Endothelial cell of umbilical vein (primary cell): ENCODE measurements around the gene CHST12. TPM values are rescaled to one million over a fixed set of nuclear protein-coding genes. Genes with fewer than 3 reads are reported as not detected.
A peak's percentile ranks its signal among the peaks of the same experiment; 100 is the strongest.

ENCODE experiments used
- BruUV-seq: library from RNA; stranded (reverse); fragments of 400-500 nt; replicated peaks from 2 replicates; lab custom pipeline; 2021; lab: Mats Ljungman, UMichigan
- CTCF ChIA-PET: fragments of 300-600, 350-600 bp; sonication (Branson Sonifier 250); formaldehyde crosslinking; loops from one replicate; lab custom pipeline; 2021; ENCODE audit warnings: antibody characterized with exemption, inconsistent platforms; lab: Charles Lee
- POLR2A ChIA-PET: fragments of 300-600, 350-600 bp; sonication (Branson Sonifier 250); formaldehyde crosslinking; loops from one replicate; lab custom pipeline; 2021; ENCODE audit warnings: antibody characterized with exemption, inconsistent platforms; lab: Charles Lee
- DNase-seq: peaks from one replicate; pipeline ENCODE4 v3.0.0-alpha.2; 2011; ENCODE audit warnings: low read depth, low spot score
- FAIRE-seq: peaks from 2 replicates; lab custom pipeline; 2011; peaks lifted over from hg19 to GRCh38; lab: Jason Lieb, UNC
- H2AFZ ChIP-seq: 2 replicates; pipeline ENCODE4 v1.6.0; 2012; ENCODE audit warnings: low read depth, low read length, control low read depth, inconsistent platforms
- H3K27ac ChIP-seq: 2 replicates; pipeline ENCODE4 v1.5.1; 2011; ENCODE audit warnings: low read depth, mild to moderate bottlenecking, control low read depth, low read length, moderate library complexity; ENCODE audit not compliant: insufficient read depth
- H3K27me3 ChIP-seq, 2 experiments: 2 replicates each; pipeline versions ENCODE4 v1.6.0 to v1.6.1; 2011; ENCODE audit warnings: low read length in 2 of 2, mixed read lengths in 1 of 2; ENCODE audit not compliant: control insufficient read depth in 2 of 2, insufficient read depth in 2 of 2
- H3K36me3 ChIP-seq, 2 experiments: 2 replicates in 1 of 2; 3 replicates in 1 of 2; pipeline ENCODE4 v1.5.1; 2011; ENCODE audit warnings: low read length in 2 of 2, mild to moderate bottlenecking in 1 of 2, moderate library complexity in 1 of 2; ENCODE audit not compliant: control insufficient read depth in 2 of 2, insufficient read depth in 2 of 2; ENCODE audit errors: extremely low read depth in 1 of 2
- H3K4me1 ChIP-seq: 3 replicates; pipeline ENCODE4 v1.5.1; 2011; ENCODE audit warnings: mild to moderate bottlenecking, low read length; ENCODE audit not compliant: control insufficient read depth, insufficient read depth; ENCODE audit errors: extremely low read depth
- H3K4me2 ChIP-seq: 2 replicates; pipeline ENCODE4 v1.6.1; 2011; ENCODE audit warnings: low read length, control low read depth, mixed read lengths; ENCODE audit not compliant: insufficient read depth
- H3K4me3 ChIP-seq, 3 experiments: fragments of 200-600 bp in 1 of 3; sonication (generic), shearing (Covaris generic) in 1 of 3; replicated peaks in 1 of 3; 2 replicates each; pipeline ENCODE4 v1.5.1; 2011 to 2016; ENCODE audit warnings: control low read depth in 3 of 3, low read length in 3 of 3, mild to moderate bottlenecking in 2 of 3, inconsistent platforms in 1 of 3, low read depth in 1 of 3, moderate library complexity in 1 of 3; ENCODE audit not compliant: insufficient read depth in 1 of 3
- H3K79me2 ChIP-seq: 2 replicates; pipeline ENCODE4 v1.6.0; 2012; ENCODE audit warnings: low read length, inconsistent platforms; ENCODE audit not compliant: control insufficient read depth, insufficient read depth
- H3K9ac ChIP-seq: replicated peaks from 2 replicates; pipeline ENCODE3; 2011; ENCODE audit warnings: low read length, control low read depth; ENCODE audit not compliant: insufficient read depth; ENCODE audit errors: extremely low read depth
- H3K9me1 ChIP-seq: replicated peaks from 3 replicates; pipeline ENCODE4 v1.6.0; 2011; ENCODE audit warnings: mild to moderate bottlenecking, low read length; ENCODE audit not compliant: control insufficient read depth, insufficient read depth; ENCODE audit errors: extremely low read depth
- H3K9me3 ChIP-seq: replicated peaks from 2 replicates; pipeline ENCODE4 v1.5.1; 2012; ENCODE audit warnings: low read length, inconsistent platforms; ENCODE audit not compliant: control insufficient read depth, insufficient read depth
- H4K20me1 ChIP-seq: replicated peaks from 2 replicates; pipeline ENCODE3; 2011; ENCODE audit warnings: mild to moderate bottlenecking, low read length; ENCODE audit not compliant: control insufficient read depth, insufficient read depth; ENCODE audit errors: extremely low read depth
- FOS ChIP-seq: IDR thresholded peaks from 2 replicates; pipeline ENCODE4 v1.6.1; 2011; ENCODE audit warnings: mild to moderate bottlenecking, low read length, moderate library complexity, borderline replicate concordance; ENCODE audit not compliant: insufficient read depth
- MYC ChIP-seq: IDR thresholded peaks from one replicate; pipeline ENCODE4 v1.6.1; 2011; ENCODE audit warnings: mild to moderate bottlenecking, low read depth, low read length
- POLR2A ChIP-seq: IDR thresholded peaks from 2 replicates; pipeline ENCODE4 v1.6.1; 2012; ENCODE audit warnings: low read depth, mild to moderate bottlenecking, control low read depth, low read length
- POLR2AphosphoS5 ChIP-seq: IDR thresholded peaks from 2 replicates; pipeline ENCODE4 v1.6.1; 2012; ENCODE audit warnings: low read depth, mild to moderate bottlenecking, control low read depth, low read length, moderate library complexity; ENCODE audit not compliant: insufficient read depth
- dilution Hi-C: fragments of 300-500 bp; cut with MboI; formaldehyde crosslinking; loops from one replicate; pipeline ENCODE4 v1.15.0; 2019; ENCODE audit warnings: low sequenced_read_pairs; ENCODE audit not compliant: extremely low pct_ligation_motif_present
- intact Hi-C: fragments of 100-400 bp; cut with micrococcal nuclease; formaldehyde crosslinking; loops from one replicate; pipeline ENCODE4 v1.10.0; 2022
- polyA plus RNA-seq, 4 experiments: library from polyadenylated mRNA; depleted of rRNA in 3 of 4; stranded (reverse) in 3 of 4; unstranded in 1 of 4; fragments of >200 nt; gene quantifications; 2 replicates each; pipeline versions ENCODE4 v1.2.1 to v1.2.3, GENCODE V29; 2011 to 2012; ENCODE audit warnings: missing spikeins in 1 of 4
- total RNA-seq: library from RNA; stranded (reverse); gene quantifications from 2 replicates; pipeline ENCODE4 v1.2.3, GENCODE V29; 2021
- TF ChIP-seq, protein P1 (sequence below): IDR thresholded peaks from 2 replicates; pipeline ENCODE4 v1.6.1; 2011; ENCODE audit not compliant: insufficient read depth, insufficient read length

CHST12 gene
- total and polyA plus RNA-seq, 2 donors (not counting 3 experiments of a cell fraction or from before 2014, with no cell fraction given), result 30.2 to 52.6 TPM

GRCh38 chr7:2353936-2354185 is 49.5 kb upstream of the CHST12 start:
- peak; percentile 91 for DNase-seq
- intact Hi-C loops, result loop anchor here (1.0 to 5.0 kb wide), 3 partner anchors 40 to 242 kb away; partner anchors contain the start of genes CHST12 and SNX8
- no peak for FAIRE-seq
- peak overlapping the region; percentile 83 for H3K4me2 ChIP-seq
- dilution Hi-C loops, result no loop called here
- no peaks in the 10 kb centered on the region for H3K9me1 ChIP-seq
- peak overlapping the region; percentile 92 for H2AFZ ChIP-seq
- TF ChIP-seq, protein P1, sequence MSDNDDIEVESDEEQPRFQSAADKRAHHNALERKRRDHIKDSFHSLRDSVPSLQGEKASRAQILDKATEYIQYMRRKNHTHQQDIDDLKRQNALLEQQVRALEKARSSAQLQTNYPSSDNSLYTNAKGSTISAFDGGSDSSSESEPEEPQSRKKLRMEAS, result peak; percentile 99
- TF ChIP-seq POLR2AphosphoS5 (peak; percentile 88), POLR2A (peak; percentile 94), FOS (no peak), MYC (peak; percentile 87)
- peak overlapping the region; percentile 100 for H3K9ac ChIP-seq
- BruUV-seq, result no TSS peak
- H3K4me3 ChIP-seq, result peak overlapping the region; percentile 17 to 86 (median 79)
- POLR2A ChIA-PET, result interaction anchor here (0.7 to 1.5 kb wide), 4 partner anchors 34 to 272 kb away, joined by 3 to 10 read pairs (median 4); no protein-coding TSS in a partner anchor
- peaks cover 0 to 3% of the 10 kb centered on the region in 2 experiments for H3K36me3 ChIP-seq
- H3K79me2 ChIP-seq, result peaks cover 42% of the 10 kb centered on the region
- CTCF ChIA-PET, result interaction anchor here (0.6 to 2.8 kb wide), 7 partner anchors 11 to 775 kb away, joined by 3 to 8 read pairs (median 4); no protein-coding TSS in a partner anchor
- peak overlapping the region; percentile 99 for H3K27ac ChIP-seq
- H3K27me3 ChIP-seq, result no peaks in the 10 kb centered on the region
- H3K9me3 ChIP-seq, result no peaks in the 10 kb centered on the region
- peaks cover 13% of the 10 kb centered on the region for H3K4me1 ChIP-seq
- H4K20me1 ChIP-seq, result no peaks in the 10 kb centered on the region

DNA sequence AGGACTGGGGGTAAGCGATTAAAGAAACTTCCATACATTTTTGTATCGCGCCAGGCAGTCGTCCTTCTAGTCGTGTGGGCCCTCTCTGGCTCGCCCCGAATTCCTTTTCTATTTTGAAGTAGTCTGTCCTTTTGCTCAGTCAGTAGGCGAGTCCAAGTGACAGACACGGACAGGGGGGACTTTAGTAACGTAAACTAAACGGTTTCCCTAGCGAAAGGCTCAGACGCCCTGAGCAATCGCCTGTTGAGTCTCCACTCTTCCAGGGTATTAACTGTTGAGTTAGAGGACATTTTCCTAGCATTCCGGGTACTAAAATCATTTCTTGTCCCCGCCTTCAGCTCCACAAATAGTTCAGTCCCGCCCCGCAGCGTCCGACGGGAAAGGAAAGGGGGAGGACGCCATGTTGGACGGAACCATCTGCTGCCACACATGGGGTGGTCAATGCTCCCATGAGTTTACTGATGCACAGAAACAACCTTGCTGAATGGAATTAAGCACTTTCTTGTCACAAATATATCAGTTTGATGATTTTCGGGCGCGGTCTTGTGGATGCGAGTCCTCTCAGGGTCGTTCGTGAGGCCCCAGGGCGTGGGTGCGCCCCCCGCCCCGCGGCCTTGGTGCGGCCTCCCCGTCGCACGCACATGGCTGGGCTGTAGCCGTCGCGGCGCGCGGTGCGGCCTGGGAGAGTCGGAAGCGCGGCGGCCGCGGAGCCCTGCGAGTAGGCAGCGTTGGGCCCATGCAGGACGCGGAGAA is 49.0 kb upstream of the CHST12 start, which contains the start of gene EIF3B:
Gene EIF3B, plus strand, starts transcription at position 642 of the 753 bp plus-strand sequence. Its CDS starts 95 bp downstream, at position 737.
- H3K27ac ChIP-seq, result peak within 1 kb of the TSS; percentile 99
- peak within 1 kb of the TSS; percentile 92 for H2AFZ ChIP-seq
- no TSS peak for BruUV-seq
- DNase-seq (peak; percentile 94), FAIRE-seq (peak; percentile 93)
- H3K27me3 ChIP-seq, result no peaks in the 10 kb centered on the region
- peak within 1 kb of the TSS; percentile 79 to 86 (median 84) for H3K4me3 ChIP-seq
- peaks cover 0 to 3% of the 10 kb centered on the region in 2 experiments for H3K36me3 ChIP-seq
- H3K9me3 ChIP-seq, result no peaks in the 10 kb centered on the region
- ChIA-PET POLR2A (interaction anchor here (0.5 to 1.5 kb wide), 5 partner anchors 34 to 277 kb away, joined by 3 to 10 read pairs (median 4); no protein-coding TSS in a partner anchor), CTCF (interaction anchor here (0.6 to 2.8 kb wide), 7 partner anchors 10 to 775 kb away, joined by 3 to 8 read pairs (median 4); no protein-coding TSS in a partner anchor)
- H3K9me1 ChIP-seq, result no peaks in the 10 kb centered on the region
- peaks cover 47% of the 10 kb centered on the region for H3K79me2 ChIP-seq
- H4K20me1 ChIP-seq, result no peaks in the 10 kb centered on the region
- peak within 1 kb of the TSS; percentile 100 for H3K9ac ChIP-seq
- peaks cover 13% of the 10 kb centered on the region for H3K4me1 ChIP-seq
- H3K4me2 ChIP-seq, result peak within 1 kb of the TSS; percentile 83
- TF ChIP-seq FOS, result no peak
- TF ChIP-seq MYC, result peak; percentile 98
- TF ChIP-seq POLR2A, result peak; percentile 86
- TF ChIP-seq, protein P1, result peak; percentile 83
- peak; percentile 94 for TF ChIP-seq POLR2AphosphoS5
- dilution Hi-C loops (no loop called here), intact Hi-C loops (loop anchor here (1.0 to 5.0 kb wide), 3 partner anchors 40 to 242 kb away; partner anchors contain the start of genes CHST12 and SNX8)
